ENCODE data around the gene NEK6.

Gene NEK6

DNA sequence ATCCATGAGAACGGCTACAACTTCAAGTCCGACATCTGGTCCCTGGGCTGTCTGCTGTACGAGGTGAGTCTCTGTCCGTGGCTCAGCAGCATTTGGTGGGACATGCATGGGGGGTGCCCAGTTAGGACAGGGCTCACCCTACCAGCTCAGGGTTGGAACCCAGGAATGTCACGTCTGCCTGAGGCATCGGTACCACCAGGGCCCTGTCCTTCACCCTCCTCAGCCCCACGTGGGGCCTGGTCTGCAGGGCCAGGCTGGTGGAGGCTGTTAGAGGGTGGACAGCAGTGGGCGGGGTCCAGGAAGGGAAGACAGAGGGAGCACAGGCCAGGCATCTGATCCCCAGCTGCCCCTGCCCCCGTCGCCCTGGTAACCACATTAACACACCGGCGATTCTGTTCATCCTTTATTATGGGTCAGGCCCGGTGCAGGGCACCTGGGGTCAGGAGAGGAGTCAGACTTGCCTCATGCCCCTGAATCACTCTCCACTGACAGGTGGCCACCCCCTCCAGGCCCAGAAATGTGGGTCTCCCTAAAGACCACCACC is 81.9 kb downstream of the NEK6 start:
- Histone ChIP-seq H3K9me3 (ENCODE audit: control insufficient read depth, low read length) (no peaks in the 10 kb centered on the region), H3K9ac (ENCODE audit: low read length) (no peak overlapping the region), H3K4me1 (ENCODE audit: control insufficient read depth, insufficient read depth, low read length) (no peaks in the 10 kb centered on the region), H3K4me3 (ENCODE audit: low read length) (no peak overlapping the region), H3K36me3 (ENCODE audit: control insufficient read depth, insufficient read depth, low read length) (peaks cover 23% of the 10 kb centered on the region), H3K27me3 (ENCODE audit: control insufficient read depth, insufficient read depth, low read length) (no peaks in the 10 kb centered on the region)

DNA sequence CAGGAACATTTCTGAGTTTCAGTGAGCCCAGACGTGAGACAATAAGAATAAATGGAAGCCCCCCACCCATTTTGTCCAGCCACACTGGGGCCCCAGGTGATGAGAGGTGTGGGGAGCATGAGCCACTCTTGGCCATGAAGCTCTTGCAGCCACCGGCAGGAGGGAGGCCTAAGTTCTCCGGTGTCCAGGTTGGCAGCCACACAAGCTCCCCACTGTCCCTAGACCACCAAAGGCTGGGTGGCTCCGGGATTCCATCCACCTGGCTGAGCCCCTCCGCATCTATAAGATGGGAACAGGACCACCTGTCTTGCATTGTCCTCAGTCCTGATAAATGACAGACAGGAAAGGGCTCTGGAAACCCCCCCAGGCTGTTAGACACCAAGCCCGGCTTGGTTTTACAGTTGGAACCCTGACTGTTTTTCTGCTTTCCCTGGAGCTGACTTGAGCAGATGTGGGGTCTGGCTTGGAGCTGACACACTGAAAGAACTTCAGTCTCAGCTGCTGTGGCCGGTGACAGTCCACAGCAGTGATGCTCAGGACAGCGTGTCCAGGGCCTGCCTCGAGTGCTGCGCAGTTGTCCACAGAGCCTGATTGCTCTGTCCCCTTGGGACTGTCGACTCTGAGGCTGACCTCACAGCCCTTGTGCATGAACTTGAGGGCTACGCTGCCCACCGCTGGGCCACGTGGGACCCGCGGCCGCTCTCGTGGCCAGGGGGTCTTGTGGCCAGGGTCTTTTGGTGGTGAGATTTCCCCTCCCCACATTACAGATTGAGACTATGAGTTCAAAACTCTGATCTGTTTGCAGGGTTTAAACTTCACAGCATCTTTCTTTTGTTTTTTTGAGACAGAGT is 82.7 kb downstream of the NEK6 start:
- Histone ChIP-seq H3K4me3 (ENCODE audit: low read length) (no peak overlapping the region), H3K27me3 (ENCODE audit: control insufficient read depth, insufficient read depth, low read length) (no peaks in the 10 kb centered on the region), H3K9me3 (ENCODE audit: control insufficient read depth, low read length) (no peaks in the 10 kb centered on the region), H3K9ac (ENCODE audit: low read length) (no peak overlapping the region), H3K36me3 (ENCODE audit: control insufficient read depth, insufficient read depth, low read length) (peaks cover 23% of the 10 kb centered on the region), H3K4me1 (ENCODE audit: control insufficient read depth, insufficient read depth, low read length) (no peaks in the 10 kb centered on the region)

DNA sequence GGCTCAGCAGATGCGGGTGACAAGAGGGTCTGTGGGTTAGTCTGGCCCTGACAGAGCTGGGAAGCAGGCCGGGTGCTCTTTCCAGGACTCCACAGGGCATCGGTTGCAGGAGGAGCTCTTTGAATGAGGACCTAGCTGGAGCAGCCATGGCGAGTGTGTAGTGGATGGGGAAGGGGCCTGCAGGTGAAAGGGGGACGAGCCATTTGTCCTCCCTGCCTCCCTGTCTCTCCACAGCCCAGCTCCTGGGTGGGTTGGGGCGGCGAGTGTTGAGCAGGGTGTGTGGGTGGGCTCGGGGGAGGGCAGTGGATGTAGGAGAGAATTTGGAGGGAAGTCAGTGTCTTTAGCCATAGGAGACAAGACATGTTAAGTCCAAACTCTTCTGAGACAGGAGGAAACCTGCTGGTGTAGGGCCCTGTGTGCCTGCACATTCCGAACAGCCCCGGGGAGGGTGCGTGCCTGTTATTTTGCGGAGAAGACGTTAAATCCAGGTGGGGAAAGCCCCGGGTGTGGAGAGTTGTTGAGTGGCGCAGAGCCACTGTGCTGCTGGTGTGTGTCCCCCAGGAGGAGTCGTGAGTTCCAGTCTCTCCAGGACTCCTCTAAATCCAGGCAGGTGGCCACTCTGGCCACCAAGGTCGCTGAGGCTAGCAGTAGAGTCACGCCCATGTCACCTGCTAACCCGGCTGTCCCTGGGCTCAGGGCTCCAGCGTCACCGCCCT is 83.9 kb downstream of the NEK6 start:
- no peaks in the 10 kb centered on the region for H3K4me1 ChIP-seq (ENCODE audit: control insufficient read depth, insufficient read depth, low read length)
- peaks cover 23% of the 10 kb centered on the region for H3K36me3 ChIP-seq (ENCODE audit: control insufficient read depth, insufficient read depth, low read length)
- no peak overlapping the region for H3K4me3 ChIP-seq (ENCODE audit: low read length)
- no peak overlapping the region for H3K9ac ChIP-seq (ENCODE audit: low read length)
- H3K27me3 ChIP-seq (ENCODE audit: control insufficient read depth, insufficient read depth, low read length): no peaks in the 10 kb centered on the region
- no peaks in the 10 kb centered on the region for H3K9me3 ChIP-seq (ENCODE audit: control insufficient read depth, low read length)

GRCh38 chr9:124342402-124342775 is 84.6 kb downstream of the NEK6 start:
- H3K9ac ChIP-seq (ENCODE audit: low read length): no peak overlapping the region
- H3K4me3 ChIP-seq (ENCODE audit: low read length): no peak overlapping the region
- H3K27me3 ChIP-seq (ENCODE audit: control insufficient read depth, insufficient read depth, low read length): no peaks in the 10 kb centered on the region
- no peaks in the 10 kb centered on the region for H3K9me3 ChIP-seq (ENCODE audit: control insufficient read depth, low read length)
- H3K4me1 ChIP-seq (ENCODE audit: control insufficient read depth, insufficient read depth, low read length): no peaks in the 10 kb centered on the region
- H3K36me3 ChIP-seq (ENCODE audit: control insufficient read depth, insufficient read depth, low read length): peaks cover 18% of the 10 kb centered on the region

DNA sequence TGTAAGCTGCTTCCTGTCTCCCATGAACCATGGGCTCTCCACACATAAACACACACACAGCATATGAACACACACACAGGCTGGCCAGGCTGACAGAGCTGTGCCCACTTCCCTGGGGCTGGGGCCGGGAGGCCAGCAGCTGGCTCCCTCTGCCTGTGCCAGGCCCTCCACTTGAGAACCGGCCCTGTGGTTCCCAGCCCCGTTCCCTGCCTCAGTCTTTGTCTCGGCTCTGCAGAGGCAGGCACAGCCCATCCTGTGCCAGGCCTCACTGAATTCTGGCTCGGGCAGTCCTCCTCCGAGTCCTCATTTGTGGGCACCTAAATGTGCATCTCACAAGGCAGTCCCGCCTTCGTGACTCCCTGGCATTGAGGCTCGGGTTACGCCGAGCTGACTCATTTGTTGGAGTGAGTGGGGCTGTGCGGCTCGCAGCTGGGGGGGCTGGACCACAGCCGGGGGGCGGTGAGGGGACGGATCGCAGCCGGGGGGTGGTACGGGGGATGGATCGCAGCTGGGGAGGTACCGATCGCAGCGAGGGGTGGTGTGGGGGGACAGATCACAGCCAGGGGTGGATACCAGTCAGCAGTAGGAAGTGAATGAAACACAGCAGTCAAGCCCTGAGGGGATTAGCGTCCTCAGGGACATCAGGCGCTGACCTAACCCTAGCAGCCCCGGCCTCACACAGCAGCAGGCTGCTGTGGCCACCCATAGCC is 85.2 kb downstream of the NEK6 start:
- H3K9me3 ChIP-seq (ENCODE audit: control insufficient read depth, low read length): no peaks in the 10 kb centered on the region
- H3K9ac ChIP-seq (ENCODE audit: low read length): no peak overlapping the region
- H3K36me3 ChIP-seq (ENCODE audit: control insufficient read depth, insufficient read depth, low read length): peaks cover 13% of the 10 kb centered on the region
- no peak overlapping the region for H3K4me3 ChIP-seq (ENCODE audit: low read length)
- no peaks in the 10 kb centered on the region for H3K4me1 ChIP-seq (ENCODE audit: control insufficient read depth, insufficient read depth, low read length)
- H3K27me3 ChIP-seq (ENCODE audit: control insufficient read depth, insufficient read depth, low read length): no peaks in the 10 kb centered on the region

DNA sequence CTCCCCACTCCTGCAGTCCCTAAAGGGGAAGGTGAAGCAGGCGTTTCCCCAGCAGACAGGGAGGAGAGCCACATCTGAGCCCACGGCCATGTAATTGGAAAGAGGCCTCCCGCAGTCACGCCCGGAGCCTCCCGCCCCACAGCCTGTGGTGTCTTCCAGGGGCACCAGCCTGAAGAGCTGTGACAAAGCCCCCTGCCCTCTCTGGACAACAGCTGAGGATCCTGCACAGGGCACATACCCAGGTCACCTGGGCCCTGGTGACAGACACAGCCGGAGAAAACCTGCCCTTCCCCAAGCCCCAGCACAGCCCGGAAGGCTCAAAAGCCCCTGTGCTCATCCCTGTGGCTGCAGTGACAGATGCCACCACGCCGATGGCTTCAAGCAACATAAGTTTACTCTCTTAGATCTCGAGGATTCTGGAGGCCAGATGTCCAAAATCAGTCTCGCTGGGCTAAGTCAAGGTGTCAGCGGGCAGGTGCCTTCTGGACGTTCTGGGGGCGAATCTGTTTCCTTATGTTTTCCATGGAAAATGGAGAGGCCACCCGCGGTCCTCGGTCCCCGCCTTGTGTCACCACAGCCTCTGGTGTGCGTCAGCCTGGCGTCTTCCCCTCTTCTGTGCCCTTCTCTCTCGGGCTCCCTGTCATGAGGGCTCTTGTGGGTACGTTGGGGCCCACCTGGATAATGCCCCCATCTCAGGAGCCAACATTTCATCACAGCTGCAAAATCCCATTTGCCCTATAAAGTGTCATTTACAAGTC is 86.0 kb downstream of the NEK6 start:
- H3K4me1 ChIP-seq (ENCODE audit: control insufficient read depth, insufficient read depth, low read length): no peaks in the 10 kb centered on the region
- H3K4me3 ChIP-seq (ENCODE audit: low read length): no peak overlapping the region
- H3K9ac ChIP-seq (ENCODE audit: low read length): no peak overlapping the region
- no peaks in the 10 kb centered on the region for H3K27me3 ChIP-seq (ENCODE audit: control insufficient read depth, insufficient read depth, low read length)
- H3K9me3 ChIP-seq (ENCODE audit: control insufficient read depth, low read length): no peaks in the 10 kb centered on the region
- H3K36me3 ChIP-seq (ENCODE audit: control insufficient read depth, insufficient read depth, low read length): peaks cover 17% of the 10 kb centered on the region

GRCh38 chr9:124344291-124345050 is 86.7 kb downstream of the NEK6 start:
- Histone ChIP-seq H3K36me3 (ENCODE audit: control insufficient read depth, insufficient read depth, low read length) (peaks cover 19% of the 10 kb centered on the region), H3K9ac (ENCODE audit: low read length) (no peak overlapping the region), H3K27me3 (ENCODE audit: control insufficient read depth, insufficient read depth, low read length) (no peaks in the 10 kb centered on the region), H3K4me3 (ENCODE audit: low read length) (no peak overlapping the region), H3K9me3 (ENCODE audit: control insufficient read depth, low read length) (no peaks in the 10 kb centered on the region), H3K4me1 (ENCODE audit: control insufficient read depth, insufficient read depth, low read length) (no peaks in the 10 kb centered on the region)

DNA sequence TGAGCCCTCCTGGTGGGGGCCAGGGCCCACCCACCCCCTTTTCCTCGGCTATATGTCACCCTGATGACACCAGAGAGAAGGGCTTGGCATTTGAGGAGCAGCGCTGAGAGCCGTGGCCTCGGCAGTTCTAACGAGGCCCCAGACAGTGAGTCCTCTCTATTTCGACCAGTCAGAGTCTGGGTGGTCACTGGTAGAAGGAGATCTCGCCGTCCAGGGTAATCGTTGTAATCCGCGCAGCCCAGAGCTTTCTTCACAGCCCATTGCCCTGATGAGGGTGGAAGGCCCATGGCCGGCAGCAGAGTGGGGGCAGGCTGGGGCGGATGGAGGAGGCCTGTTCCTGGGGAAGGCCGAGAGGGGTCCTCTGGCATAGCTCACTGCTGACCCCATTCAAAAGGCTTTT is 87.3 kb downstream of the NEK6 start:
- Histone ChIP-seq H3K36me3 (ENCODE audit: control insufficient read depth, insufficient read depth, low read length) (peaks cover 25% of the 10 kb centered on the region), H3K4me1 (ENCODE audit: control insufficient read depth, insufficient read depth, low read length) (no peaks in the 10 kb centered on the region), H3K9ac (ENCODE audit: low read length) (no peak overlapping the region)

GRCh38 chr9:124345751-124346281 is 88.1 kb downstream of the NEK6 start:
- no peaks in the 10 kb centered on the region for H3K4me1 ChIP-seq (ENCODE audit: control insufficient read depth, insufficient read depth, low read length)

More for the DNA sequence above, 87.3 kb downstream of the NEK6 start:
- no peak overlapping the region for H3K4me3 ChIP-seq (ENCODE audit: low read length)
- H3K27me3 ChIP-seq (ENCODE audit: control insufficient read depth, insufficient read depth, low read length): no peaks in the 10 kb centered on the region
- H3K9me3 ChIP-seq (ENCODE audit: control insufficient read depth, low read length): no peaks in the 10 kb centered on the region

DNA sequence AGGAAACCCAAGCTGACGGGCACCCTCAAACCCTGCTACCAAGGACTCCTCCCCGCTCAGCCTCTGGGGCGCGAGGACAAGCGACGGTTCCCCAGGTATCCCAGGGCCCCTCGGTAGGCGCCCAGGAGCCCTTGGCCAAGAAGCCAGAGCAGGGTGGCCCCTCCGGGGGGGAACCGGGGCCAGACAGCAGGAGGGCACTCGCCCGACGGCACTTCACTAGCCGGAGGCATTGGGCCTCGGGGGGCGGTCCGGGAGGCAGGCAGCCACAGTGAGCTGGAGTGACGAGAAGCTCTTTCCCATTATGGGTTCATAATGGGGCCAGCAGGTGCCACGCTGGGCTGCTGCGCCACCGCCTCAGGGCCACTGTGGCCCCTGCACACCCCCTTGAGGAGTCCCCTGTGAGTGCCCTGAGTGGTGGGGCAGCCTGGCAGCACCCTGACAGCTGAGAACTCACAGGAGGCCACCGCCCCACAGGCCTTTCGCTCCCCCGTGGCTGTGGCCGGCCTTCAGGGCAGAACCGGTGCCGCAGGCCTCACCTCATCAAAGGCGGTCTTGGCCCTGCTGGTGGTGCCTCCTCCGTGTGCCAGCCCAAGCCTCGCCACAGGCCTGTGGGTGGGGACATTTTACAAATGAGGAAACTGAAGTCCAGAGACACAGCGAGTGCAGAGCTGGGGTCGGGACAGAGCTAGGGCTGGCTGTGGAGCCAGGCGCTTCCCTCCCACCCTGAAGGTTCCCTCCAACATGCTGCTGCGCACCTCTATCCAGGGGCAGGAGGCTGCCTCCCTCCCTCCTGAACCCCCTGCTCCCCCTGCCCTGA is 88.8 kb downstream of the NEK6 start:
- Histone ChIP-seq H3K9me3 (ENCODE audit: control insufficient read depth, low read length) (no peaks in the 10 kb centered on the region), H3K36me3 (ENCODE audit: control insufficient read depth, insufficient read depth, low read length) (peaks cover 32% of the 10 kb centered on the region), H3K27me3 (ENCODE audit: control insufficient read depth, insufficient read depth, low read length) (no peaks in the 10 kb centered on the region), H3K9ac (ENCODE audit: low read length) (no peak overlapping the region), H3K4me1 (ENCODE audit: control insufficient read depth, insufficient read depth, low read length) (no peaks in the 10 kb centered on the region), H3K4me3 (ENCODE audit: low read length) (no peak overlapping the region)

More at GRCh38 chr9:124345751-124346281, 88.1 kb downstream of the NEK6 start:
- no peak overlapping the region for H3K9ac ChIP-seq (ENCODE audit: low read length)
- H3K9me3 ChIP-seq (ENCODE audit: control insufficient read depth, low read length): no peaks in the 10 kb centered on the region
- H3K4me3 ChIP-seq (ENCODE audit: low read length): no peak overlapping the region
- H3K27me3 ChIP-seq (ENCODE audit: control insufficient read depth, insufficient read depth, low read length): no peaks in the 10 kb centered on the region
- H3K36me3 ChIP-seq (ENCODE audit: control insufficient read depth, insufficient read depth, low read length): peaks cover 31% of the 10 kb centered on the region

Data from mucosa of stomach (tissue), 1 donor.